HG03432 (cell line): ENCODE measurements around the gene SYCE3.

ENCODE experiments used
- ATAC-seq: cut with Tn5 transposase; IDR thresholded peaks from one replicate; pipeline ENCODE4 v1.9.1; 2021; ENCODE audit warnings: mild to moderate bottlenecking, moderate library complexity; ENCODE audit not compliant: unreplicated experiment

The SYCE3 gene

DNA sequence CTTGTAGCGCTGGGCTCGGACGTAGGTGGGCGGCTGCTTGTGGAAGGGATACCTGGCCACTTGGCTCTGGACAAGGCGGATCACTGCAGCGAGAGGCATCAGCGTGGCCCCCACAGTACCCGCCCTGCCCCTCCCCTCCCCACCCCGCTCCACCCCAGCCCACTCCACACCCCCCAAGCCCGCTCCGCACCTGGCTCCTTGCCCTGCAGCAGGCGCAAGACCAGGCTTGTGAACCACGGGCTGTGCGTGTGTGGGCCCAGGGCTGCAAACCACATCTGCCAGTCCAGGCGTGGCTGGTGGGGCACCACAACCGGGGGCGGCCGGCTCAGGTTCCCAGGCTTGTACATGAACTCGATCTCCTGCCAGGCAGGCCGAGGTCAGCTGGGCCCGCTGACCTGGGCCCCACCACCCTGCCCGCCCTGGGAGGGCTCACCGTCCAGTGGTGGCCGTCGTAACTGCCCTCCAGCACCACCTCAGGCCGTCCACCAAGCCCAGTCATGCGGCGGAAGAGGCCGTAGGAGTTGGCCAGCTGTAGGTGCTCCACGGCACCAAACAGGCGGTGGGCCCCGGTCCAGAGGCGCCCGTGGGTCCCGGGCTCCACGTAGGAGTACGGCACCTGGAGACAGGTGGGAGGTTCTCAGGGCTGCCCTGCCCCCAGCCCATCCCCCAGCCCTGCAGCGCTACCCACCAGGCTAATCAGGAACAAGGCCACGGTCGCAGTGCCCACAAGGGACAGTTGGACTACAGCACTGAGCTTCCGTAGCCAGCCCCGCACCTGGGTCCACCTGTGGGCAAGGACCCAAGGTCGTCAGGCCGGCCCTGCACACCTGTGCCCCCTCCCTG is 58.1 kb downstream of the SYCE3 start:
- ATAC-seq = no peak

DNA sequence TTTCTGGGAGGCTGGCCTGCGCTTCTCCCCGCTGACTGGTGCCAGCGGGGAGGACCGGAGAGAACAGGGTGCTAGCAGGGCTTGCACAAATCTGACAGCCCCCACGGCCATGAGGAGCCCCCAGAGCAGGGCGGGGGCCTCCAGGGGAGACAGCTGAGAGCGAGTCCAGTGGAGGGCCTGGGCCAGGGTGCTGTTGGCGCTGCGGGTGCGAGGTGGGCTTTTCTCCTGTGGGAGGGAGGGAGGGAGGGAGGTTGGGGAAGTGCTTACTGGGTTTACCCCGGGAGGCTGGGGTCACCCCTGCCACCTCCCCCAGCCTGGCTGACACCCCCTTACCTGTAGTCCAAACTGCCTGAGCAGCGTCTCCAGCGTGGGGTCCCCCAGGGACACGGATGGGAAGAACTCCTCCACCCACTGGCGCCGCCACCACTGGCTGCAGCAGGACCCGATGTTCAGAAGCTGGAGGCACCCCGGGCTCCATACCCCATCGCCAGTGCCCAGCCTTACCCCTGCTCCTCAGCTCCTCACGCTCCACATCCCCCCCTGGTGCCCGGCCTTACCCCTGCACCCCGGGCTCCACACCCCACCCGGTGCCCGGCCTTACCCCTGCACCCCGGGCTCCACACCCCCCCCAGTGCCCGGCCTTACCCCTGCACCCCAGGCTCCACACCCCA is 59.1 kb downstream of the SYCE3 start:
- ATAC-seq = no peak

DNA sequence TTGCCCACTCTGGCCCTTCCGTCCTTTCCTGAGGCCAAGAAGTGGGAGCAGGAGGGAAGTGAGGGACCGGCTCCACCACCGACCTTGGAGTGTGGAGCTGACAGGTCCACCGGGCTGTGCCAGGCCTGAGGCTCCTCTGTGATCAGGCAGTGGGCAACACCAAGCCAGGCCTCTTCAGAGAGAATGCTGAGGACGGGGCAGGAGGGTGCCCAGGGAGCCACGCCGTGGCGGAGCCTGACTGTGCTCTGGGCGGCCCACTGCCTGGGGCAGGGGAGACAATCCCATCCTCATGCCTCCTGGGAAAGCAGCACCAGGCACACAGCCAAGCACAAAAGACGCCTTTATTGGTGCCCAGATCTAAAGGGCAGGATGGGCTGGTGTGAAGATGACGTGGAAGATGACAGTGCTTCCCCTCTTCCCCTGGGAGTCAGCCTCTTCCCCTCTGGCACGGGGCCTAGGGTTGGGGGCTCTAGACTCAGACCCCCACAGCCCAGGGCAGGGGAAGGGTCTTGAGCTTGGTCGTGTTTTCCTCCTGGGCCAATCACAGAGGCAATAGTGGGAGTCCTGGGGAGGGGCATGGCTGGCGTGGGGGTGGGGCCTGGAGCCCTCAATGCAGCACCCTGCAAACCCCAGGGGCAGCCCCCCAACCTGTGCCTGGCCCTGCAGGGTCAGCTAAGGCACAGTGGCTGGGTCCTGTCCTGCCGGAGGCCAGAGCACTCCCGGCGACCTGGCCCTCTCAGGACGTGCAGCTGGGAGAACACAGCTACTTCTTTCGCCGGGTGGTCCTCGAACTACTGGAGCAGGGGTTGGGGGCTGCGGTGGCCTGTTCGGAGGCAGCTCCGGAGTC is 59.9 kb downstream of the SYCE3 start:
- ATAC-seq = no peak

DNA sequence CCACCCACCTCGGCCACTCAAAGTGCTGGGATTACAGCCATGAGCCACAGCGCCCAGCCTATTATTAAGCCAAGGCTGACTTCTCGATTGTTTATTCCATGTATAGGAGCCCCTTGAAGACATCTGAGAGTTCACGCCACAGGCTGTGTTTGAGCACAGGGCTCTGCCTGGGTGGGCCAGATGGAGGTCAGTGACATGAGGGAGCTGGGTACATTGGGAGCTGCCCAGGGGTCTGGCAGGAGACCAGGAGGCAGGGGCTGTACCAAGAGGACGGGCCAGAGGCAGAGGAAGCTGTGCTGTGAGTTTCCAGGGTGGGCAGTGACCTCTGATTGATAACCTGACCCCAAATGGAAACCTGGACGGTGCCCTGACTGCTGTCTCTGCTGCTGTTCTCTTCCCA is 60.6 kb downstream of the SYCE3 start:
- no peak for ATAC-seq
